HG03520 (cell line): ENCODE data around the gene C1QTNF3.

Experiments used
- ATAC-seq: cut with Tn5 transposase; IDR thresholded peaks from one replicate; pipeline ENCODE4 v1.9.1; 2021; ENCODE audit warnings: mild to moderate bottlenecking, moderate library complexity; ENCODE audit not compliant: unreplicated experiment

The C1QTNF3 gene

GRCh38 chr5:34002629-34003328 is 40.2 kb downstream of the C1QTNF3 start:
- no peak for ATAC-seq

- no peak for ATAC-seq
These were observed 41.7 kb downstream of the C1QTNF3 start for GRCh38 chr5:34001241-34001841.

GRCh38 chr5:33999978-34000377 is 43.0 kb downstream of the C1QTNF3 start:
- ATAC-seq, result no peak

- no peak for ATAC-seq
These were observed 45.6 kb downstream of the C1QTNF3 start for GRCh38 chr5:33997331-33997983.

- no peak for ATAC-seq
These were observed 47.1 kb downstream of the C1QTNF3 start for GRCh38 chr5:33995865-33996264.

- no peak for ATAC-seq
These were observed 48.2 kb downstream of the C1QTNF3 start for GRCh38 chr5:33994845-33995244.

- ATAC-seq, result no peak
These were observed 50.1 kb downstream of the C1QTNF3 start for GRCh38 chr5:33992864-33993263.

- ATAC-seq, result no peak
These were observed 57.6 kb downstream of the C1QTNF3 start for GRCh38 chr5:33985447-33985846.

- ATAC-seq, result no peak
These were observed 58.3 kb downstream of the C1QTNF3 start, which contains the start of gene SLC45A2 for GRCh38 chr5:33984671-33985124. TSS of gene SLC45A2 (minus strand) at chr5:33984693. CDS start at chr5:33984583, 110 bp downstream.

- ATAC-seq, result no peak
These were observed 58.8 kb downstream of the C1QTNF3 start for GRCh38 chr5:33984178-33984577.

GRCh38 chr5:33981408-33982162 is 61.4 kb downstream of the C1QTNF3 start:
- no peak for ATAC-seq

GRCh38 chr5:33980030-33980429 is 63.0 kb downstream of the C1QTNF3 start:
- ATAC-seq, result no peak

- no peak for ATAC-seq
These were observed 64.7 kb downstream of the C1QTNF3 start for GRCh38 chr5:33978306-33978705.

GRCh38 chr5:33976307-33976706 is 66.7 kb downstream of the C1QTNF3 start:
- ATAC-seq, result no peak

GRCh38 chr5:33975852-33976251 is 67.2 kb downstream of the C1QTNF3 start:
- no peak for ATAC-seq

GRCh38 chr5:33973271-33973670 is 69.7 kb downstream of the C1QTNF3 start:
- ATAC-seq, result peak; percentile 57

- ATAC-seq, result no peak
These were observed 73.2 kb downstream of the C1QTNF3 start for GRCh38 chr5:33969572-33970452.

GRCh38 chr5:33968211-33969005 is 74.6 kb downstream of the C1QTNF3 start:
- ATAC-seq, result no peak
